Esophagus squamous epithelium (tissue), 4 donors: Measurements from ENCODE around the gene HOGA1.

Experiments
- POLR2A ChIP-seq, 4 donors: fragments of 450-650 bp; IDR thresholded peaks; one replicate each; pipeline ENCODE4 v1.6.1; 2017; ENCODE audit warnings: antibody characterized with exemption in 4 of 4, mild to moderate bottlenecking in 4 of 4, moderate library complexity in 3 of 4
- TF ChIP-seq, protein P1 (sequence below), 6 experiments: fragments of 450-650 bp in 4 of 6; fragments of 200-600 bp in 2 of 6; sonication (generic) in 2 of 6; IDR thresholded peaks; one replicate each; pipeline ENCODE4 v1.5.1; 2016 to 2019; ENCODE audit warnings: antibody characterized with exemption in 6 of 6, mild to moderate bottlenecking in 4 of 6, moderate library complexity in 4 of 6

DNA sequence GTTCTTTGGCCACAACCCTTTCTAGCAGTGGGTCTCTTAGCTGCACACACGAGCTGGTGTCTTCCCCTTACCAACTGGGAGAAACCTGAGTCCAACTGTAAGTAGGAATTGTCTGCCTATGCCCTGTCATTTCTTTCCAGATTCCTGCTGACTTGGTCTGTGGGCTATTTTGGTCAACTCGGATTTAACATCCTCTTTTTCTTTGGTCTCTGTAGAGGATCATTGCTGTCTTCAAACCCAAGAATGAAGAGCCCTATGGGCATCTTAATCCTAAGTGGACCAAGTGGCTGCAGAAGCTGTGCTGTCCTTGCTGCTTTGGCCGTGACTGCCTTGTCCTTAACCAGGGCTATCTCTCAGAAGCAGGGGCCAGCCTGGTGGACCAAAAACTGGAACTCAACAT, 66.5 kb downstream of the HOGA1 start:
- TF ChIP-seq, protein P1, sequence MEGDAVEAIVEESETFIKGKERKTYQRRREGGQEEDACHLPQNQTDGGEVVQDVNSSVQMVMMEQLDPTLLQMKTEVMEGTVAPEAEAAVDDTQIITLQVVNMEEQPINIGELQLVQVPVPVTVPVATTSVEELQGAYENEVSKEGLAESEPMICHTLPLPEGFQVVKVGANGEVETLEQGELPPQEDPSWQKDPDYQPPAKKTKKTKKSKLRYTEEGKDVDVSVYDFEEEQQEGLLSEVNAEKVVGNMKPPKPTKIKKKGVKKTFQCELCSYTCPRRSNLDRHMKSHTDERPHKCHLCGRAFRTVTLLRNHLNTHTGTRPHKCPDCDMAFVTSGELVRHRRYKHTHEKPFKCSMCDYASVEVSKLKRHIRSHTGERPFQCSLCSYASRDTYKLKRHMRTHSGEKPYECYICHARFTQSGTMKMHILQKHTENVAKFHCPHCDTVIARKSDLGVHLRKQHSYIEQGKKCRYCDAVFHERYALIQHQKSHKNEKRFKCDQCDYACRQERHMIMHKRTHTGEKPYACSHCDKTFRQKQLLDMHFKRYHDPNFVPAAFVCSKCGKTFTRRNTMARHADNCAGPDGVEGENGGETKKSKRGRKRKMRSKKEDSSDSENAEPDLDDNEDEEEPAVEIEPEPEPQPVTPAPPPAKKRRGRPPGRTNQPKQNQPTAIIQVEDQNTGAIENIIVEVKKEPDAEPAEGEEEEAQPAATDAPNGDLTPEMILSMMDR (IDR thresholded peaks at IDR 0.05), result no peak
- no peak for TF ChIP-seq POLR2A (IDR thresholded peaks at IDR 0.05)
